HEK293 (cell line): ENCODE data around the gene CDC26.

Experiments
- ZNF174 ChIP-seq: fragments of 450-650 bp; formaldehyde crosslinking; IDR thresholded peaks from 2 replicates; pipeline ENCODE4 v1.5.0; 2017; ENCODE audit warnings: missing biosample characterization, mild to moderate bottlenecking, missing genetic modification characterization
- TF ChIP-seq, protein P1 (sequence below): fragments of 450-650 bp; formaldehyde crosslinking; IDR thresholded peaks from 2 replicates; pipeline ENCODE4 v1.5.1; 2016; ENCODE audit warnings: missing biosample characterization, missing genetic modification characterization
- TF ChIP-seq, protein P2 (sequence below): fragments of 450-650 bp; formaldehyde crosslinking; IDR thresholded peaks from 2 replicates; pipeline ENCODE4 v1.5.1; 2017; ENCODE audit warnings: missing biosample characterization, missing genetic modification characterization

DNA sequence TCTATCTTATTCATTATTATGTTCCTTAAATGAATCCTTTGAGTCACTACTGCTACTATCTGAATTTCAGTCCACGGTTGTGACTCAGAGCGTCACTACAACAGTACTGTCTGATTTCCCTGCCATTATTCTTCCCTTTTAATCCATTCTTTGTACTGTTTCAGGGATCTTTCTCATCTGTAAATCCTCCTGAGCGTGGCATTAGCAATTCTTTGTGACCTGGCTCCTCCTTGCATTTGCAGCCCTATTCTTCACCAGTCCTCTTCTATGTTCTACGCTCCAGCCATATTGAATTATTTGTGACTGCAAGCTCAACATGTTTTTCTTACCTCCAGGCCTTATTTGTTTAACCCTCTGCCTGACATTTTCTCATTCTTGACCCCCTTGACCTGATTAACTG lies 6.0 kb upstream of the CDC26 start:
- TF ChIP-seq ZNF174 (tag by site-specific recombination), result no peak
- TF ChIP-seq, protein P1, sequence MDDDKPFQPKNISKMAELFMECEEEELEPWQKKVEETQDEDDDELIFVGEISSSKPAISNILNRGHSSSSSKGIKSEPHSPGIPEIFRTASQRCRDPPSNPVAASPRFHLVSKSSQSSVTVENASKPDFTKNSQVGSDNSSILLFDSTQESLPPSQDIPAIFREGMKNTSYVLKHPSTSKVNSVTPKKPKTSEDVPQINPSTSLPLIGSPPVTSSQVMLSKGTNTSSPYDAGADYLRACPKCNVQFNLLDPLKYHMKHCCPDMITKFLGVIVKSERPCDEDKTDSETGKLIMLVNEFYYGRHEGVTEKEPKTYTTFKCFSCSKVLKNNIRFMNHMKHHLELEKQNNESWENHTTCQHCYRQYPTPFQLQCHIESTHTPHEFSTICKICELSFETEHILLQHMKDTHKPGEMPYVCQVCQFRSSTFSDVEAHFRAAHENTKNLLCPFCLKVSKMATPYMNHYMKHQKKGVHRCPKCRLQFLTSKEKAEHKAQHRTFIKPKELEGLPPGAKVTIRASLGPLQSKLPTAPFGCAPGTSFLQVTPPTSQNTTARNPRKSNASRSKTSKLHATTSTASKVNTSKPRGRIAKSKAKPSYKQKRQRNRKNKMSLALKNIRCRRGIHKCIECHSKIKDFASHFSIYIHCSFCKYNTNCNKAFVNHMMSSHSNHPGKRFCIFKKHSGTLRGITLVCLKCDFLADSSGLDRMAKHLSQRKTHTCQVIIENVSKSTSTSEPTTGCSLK (tag by site-specific recombination), result no peak
- TF ChIP-seq, protein P2, sequence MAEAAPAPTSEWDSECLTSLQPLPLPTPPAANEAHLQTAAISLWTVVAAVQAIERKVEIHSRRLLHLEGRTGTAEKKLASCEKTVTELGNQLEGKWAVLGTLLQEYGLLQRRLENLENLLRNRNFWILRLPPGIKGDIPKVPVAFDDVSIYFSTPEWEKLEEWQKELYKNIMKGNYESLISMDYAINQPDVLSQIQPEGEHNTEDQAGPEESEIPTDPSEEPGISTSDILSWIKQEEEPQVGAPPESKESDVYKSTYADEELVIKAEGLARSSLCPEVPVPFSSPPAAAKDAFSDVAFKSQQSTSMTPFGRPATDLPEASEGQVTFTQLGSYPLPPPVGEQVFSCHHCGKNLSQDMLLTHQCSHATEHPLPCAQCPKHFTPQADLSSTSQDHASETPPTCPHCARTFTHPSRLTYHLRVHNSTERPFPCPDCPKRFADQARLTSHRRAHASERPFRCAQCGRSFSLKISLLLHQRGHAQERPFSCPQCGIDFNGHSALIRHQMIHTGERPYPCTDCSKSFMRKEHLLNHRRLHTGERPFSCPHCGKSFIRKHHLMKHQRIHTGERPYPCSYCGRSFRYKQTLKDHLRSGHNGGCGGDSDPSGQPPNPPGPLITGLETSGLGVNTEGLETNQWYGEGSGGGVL, result no peak
